GDM1 (cell line): ENCODE results near the gene ZNF669.

Experiments
- DNase-seq: peaks from one replicate; lab custom pipeline; 2025; lab: John Stamatoyannopoulos, UW

The ZNF669 gene

DNA sequence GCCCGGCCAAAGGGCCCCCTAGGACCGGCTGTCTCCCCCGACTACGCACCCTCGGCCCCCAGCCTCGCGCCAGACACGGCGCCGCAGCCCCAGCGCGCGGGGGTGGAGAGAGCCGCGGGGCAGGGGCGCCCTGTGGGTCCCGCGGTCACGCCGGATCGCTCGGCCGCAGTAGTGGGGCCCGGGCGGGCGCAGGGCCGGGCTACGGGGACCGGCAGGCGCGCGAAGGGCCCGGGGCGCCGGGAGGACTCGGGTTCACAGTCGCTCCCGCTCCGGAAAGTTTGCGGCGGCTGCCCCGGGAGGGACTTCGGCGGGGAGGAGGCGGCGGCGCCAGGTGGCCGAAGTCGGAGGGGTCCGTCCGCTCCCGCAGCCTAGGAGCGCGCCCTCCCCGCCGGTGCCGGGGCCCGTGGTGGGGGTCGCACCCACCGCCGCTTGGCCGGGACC, 7.1 kb upstream of the ZNF669 start:
- no peak for DNase-seq

DNA sequence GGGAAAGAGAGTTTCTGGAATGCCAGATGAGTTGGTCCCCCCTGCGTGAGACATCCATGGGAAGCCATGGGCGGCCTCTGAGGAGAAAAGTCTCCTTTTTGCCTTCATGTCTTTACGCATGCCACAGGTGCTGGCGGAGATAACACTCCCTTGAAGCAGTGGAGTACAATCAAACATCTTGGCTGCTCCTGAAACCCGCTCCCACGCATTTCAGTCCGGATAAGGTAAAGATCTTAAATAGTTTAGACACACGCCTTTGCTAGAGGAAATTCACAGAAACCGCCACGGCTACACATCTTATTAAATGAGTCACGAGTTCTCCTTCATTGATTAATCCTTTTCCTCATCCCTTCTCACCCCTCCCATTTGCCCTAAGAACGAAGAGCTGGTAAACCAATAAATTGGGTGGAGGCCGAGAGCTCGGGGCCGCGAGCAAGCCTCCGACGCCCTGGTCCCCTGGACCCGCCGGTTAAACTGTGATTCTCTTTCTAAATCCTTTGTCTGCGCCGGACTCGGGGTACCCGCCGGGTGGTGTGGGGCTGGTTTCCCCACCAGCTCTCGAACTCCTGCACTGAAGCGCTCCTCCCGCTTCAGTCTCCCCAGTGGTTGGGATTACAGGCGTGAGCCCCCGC, 6.6 kb upstream of the ZNF669 start:
- no peak for DNase-seq

DNA sequence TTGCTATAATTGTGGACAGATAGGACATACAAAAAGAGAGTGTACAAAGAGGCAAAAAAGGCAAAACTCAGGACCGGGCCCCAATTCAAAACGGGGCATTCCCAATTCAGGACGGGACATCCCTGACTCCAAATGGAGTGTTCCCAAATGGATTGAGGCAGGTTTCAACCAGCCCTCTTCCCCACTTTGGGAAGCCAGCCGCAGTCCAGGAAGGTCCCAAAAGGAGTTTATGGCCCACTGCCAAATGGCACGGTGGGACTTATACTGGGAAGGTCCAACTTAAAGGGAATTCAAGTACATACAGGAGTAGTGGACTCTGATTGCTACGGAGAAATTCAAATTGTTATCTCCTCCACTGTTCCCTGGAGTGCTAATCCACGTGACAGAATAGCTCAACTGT, 3.5 kb upstream of the ZNF669 start:
- DNase-seq: no peak

DNA sequence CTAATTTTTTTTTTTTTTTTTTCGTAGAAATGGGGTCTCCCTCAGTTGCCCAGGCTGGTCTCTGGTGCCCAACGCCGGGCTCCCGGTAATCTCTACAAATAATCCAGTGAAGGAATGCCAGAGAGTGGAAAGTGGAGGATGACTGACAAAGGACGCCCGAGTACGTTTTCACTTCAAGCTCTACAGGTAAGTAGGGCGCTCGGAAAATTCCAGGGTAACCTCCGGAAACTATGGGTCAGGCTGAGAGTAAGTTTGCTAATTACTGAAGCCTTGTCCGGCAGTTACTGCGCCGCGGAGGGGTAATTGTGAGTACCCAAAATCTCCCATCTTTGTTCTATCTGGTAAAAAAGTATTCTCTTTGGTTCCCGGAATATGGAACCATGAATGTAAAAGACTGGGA, 1.8 kb upstream of the ZNF669 start:
- DNase-seq: no peak

DNA sequence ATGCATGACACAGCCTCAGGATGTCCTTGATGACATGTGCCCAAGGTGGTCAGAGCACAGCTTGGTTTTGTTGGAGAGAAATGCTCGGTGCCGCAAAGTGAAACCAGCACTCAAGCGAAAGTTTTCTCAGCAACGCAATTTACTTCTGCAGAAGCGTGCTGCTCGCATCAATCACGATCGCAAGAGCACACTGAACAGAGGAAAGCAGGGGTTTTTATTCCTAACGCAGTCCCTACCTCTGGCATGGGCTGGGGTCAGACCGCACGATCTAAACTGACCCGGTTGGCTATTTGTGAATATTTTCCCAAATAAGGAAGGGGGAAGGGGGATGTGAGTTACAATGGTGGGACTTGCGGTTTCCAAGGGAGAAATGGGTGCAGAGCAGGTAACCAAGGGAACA, 809 bp upstream of the ZNF669 start:
- DNase-seq: no peak

DNA sequence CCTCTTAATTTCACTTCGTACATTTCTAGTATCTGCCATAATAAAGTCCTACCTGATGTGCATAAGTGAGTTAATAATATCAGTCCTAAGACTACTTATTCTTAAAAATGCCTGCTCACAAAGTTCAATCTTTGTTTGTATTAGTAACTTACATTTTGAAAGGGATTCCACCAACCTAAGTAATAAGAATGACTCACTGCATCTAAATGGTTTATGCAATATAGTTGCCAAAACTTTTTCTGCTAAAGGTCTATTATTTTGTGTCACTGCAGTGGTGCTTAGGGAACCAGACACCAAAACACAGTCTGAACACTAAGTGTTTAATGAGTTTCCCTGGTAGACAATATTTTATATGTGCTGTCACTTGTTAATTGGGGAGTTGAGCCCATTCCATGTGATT, 1.8 kb downstream of the ZNF669 start:
- no peak for DNase-seq

DNA sequence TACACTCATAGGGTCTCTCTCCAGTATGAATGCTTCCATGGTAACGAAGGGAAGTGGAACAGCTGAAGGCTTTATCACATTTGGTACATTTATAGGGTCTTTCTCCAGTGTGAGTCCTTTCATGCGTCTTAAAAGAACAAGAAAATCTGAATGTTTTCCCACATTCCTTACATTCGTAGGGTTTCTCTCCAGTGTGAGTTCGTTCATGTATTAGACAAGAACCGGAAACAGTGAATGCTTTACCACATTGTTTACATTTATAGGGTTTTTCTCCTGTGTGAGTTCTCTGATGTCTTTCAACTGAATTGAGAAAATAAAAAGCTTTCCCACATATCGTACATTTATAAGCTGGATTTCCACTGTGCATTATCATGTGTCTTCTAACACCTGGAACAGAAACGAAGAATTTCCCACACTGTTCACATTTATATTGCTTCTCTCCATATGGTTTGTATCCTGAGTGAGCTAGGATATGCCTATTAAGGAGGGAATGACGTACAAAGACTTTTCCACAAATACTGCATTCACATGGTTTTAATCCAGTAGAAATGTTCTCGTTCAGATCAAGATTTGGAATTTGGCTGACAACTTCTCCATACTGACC, 3.4 kb downstream of the ZNF669 start:
- DNase-seq: no peak

DNA sequence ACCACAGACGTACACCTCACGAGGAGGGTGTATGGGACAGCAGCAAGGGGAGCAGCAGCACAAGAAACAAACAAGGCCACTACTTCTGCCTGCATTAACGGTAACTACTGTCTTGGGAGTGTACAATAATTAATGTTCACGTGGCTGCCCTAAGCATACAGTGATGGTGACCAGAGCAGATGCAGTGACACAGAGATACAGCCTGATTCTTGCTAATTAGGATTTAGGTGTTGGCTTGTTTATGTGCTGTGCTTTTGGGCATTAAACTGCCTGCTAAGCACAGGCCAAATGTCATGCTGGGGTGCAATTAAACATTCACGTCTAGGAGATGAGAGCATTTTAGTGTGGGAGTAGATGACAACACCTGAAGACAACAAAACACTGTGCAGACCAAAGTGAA, 7.2 kb downstream of the ZNF669 start:
- DNase-seq: no peak

DNA sequence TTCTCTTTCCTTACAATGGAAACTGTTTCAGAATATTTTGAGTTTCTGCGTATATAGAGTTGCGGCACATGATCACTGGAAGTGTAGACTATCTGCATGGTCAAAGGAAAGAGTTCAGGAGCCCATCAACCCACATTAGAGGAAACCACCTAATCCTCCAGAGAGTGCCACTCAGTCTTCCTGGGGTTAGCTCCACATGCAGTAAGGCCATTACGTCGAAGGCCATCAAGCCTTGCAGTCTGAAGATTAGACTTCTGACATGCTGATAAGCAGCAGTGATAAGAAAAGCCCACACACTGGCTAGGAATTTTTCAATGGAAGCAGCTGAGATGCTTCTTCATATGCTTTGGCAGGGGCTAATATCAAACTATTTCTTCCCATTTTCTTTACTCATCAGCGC, 7.6 kb downstream of the ZNF669 start:
- DNase-seq: no peak

DNA sequence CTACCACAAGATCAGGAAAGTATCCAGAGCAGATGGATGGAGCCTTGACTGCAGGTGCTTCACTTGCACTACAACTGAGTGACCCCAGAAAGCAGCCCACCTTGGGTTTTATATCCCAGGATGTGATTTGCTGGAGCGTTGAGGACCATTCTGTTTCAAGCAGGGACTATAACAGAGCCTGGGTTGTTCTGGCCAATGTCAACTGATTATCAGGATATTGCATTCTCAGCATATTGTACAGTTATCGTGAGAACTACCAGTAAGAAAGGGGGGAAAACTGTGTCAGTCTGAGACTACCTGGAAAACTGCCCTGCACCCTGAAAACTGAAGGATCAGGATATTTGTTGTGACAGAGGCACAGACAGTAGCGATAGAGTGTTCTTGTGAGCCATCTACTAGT, 8.0 kb downstream of the ZNF669 start:
- DNase-seq: no peak

DNA sequence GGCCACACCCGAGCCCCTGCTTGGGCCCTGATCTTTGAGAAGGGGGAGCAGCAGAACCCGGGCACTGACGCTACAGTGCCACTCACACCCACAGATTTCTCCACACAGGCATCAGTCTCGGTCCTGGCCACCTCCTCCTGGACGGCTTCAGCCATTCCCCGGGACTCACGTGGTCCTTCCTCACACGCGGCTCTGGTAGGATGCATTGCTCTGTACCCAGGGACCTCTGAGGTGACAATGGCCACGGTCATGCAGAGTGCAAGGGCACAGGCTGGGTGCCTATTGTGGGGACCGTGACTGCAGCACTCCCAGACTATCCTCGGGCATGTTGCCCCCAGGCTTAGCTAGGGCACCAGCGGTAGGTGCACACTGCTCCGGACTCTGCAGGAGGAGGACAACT, 13.7 kb downstream of the ZNF669 start:
- no peak for DNase-seq

DNA sequence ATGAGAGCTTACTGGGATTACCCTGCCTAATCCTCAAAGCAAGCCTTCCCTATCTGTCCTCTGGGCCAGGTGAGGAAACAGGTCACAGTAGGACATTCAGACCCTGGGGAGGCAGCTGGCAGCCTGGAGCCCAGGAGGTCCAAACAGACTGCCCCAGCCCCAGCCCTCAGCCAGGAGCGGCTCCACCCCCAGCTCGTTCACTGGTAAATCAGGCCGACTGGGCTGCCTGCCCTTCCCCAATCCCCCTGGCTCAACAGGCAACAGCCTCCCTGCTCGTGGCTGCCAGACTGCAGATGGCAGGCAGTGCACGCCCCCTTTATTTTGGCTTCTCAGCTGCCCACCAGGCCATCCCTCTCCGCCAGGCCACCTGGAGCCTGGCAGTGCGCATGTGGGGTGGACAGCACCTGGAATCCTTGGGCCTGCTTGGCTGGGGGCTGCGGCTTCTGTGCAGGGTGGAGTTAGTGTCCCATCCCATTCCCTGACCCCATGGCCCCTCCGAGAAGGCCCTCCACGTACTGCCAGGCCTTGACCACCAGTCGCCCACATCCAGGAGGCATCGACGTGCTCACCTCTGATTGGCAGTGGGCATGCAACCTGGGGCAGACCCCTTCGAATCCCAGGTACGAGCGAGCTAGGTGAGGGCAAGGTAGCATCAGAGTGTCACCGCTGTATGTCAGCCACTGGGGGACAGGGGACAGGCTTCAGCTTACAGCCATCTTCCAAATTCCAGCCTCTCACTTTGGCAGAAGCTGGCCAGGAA, 14.4 kb downstream of the ZNF669 start:
- DNase-seq: no peak

DNA sequence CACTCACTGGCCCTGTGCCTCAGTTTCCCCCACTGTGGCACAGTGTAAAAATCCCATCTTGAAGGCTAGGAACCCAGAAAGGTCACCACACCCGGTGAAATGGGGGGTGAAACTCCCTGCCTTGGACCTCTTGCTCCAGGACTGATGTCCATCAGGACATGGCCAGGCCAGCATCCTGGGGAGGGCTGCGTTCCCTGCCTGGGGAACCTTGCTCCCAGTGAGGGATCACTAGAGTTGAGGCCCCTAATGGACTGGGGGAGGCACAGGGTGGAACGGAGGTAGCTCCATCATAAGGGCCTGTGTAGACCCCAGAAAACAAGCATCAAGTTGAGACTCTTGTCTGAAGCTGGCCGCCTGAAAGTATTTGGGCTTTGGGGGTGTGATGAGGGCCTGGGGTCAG, 15.2 kb downstream of the ZNF669 start:
- no peak for DNase-seq

DNA sequence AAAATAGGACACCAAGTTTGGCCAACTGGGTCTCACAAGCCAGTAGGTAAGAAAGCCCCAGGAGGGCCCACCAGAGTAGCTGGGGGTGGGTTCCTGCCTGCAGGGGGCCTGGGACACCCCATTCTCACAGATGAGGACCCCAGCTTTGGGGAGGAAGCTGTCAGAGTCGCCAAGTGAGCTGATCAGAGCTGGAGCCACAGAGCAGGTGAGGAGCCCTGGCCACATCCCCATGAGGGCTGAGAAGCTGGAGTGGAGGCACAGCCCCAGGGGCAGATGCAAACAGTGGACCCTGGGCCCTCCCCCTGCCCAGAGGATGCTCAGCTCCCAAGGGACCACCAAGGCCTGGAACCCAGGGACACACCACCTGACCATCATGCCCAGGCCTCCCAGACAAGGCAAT, 16.9 kb downstream of the ZNF669 start:
- no peak for DNase-seq

DNA sequence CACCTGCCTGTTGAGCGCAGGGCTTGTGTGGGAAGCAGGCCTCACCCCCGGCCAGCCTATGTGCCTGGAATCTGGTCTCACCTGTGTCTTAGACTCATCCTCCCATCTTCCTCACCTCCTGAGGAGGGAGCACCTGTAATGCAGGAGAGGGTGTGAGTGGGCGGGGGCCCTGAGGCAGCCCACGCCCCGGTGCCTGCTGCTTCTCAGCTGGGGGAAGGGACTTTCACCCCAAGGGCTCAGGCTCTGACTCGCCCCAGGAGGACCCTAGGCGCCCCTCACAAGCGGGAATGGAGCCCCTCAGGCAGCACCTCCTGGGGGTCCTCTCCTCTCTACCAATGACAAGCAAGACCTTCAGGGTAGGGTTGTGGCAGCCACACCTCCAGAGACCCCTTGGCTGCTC, 18.8 kb downstream of the ZNF669 start:
- DNase-seq: no peak

DNA sequence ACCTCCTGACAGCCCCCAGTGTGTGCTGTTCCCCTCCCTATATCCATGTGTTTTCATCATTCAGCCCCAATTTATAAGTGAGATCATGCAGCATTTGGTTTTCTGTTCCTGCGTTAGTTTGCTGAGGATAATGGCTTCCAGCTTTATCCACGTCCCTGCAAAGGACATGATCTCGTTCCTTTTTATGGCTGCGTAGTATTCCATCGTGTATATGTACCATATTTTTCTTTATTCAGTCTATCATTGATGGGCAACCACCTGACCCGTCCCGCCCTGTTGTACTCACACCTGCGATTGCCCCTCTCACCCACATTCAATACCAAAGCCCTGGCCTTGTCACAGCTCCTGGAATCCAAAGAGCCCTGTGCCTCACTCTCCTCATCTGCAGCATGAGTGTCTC, 19.4 kb downstream of the ZNF669 start:
- DNase-seq: no peak

DNA sequence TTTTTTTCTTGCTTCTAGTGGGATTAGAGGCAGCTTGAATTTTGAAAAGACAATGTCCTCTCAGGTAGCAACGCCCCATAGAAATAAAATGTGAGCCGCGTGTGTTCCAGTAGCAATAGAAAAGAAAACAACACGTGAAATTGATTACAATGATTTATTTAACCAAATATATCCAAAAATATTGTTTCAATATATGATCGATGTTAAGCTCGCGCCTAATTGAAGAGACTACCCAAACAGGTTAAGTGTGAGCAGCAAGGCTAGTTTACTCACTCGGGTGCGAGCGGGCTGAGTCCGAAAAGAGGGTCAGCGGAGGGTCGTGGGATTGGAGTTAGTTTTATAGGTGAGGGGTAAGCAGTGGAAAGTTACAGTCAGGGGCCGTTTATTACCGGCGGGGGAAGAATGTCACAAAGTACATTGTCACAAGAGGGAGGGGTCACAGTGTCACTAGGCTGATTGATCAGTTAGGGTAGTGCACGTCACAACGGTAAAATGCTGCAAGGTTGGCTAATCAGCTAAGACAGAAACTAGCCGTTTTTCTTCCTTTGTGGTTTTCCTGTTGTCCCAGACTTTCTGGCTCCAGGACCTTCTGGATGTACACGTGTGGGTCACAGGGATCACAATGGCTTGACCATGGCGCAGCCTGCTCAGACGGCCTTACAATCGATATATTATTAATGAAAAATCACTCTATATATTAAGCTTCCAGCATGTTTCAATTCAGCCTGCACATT, 24.8 kb downstream of the ZNF669 start:
- no peak for DNase-seq

DNA sequence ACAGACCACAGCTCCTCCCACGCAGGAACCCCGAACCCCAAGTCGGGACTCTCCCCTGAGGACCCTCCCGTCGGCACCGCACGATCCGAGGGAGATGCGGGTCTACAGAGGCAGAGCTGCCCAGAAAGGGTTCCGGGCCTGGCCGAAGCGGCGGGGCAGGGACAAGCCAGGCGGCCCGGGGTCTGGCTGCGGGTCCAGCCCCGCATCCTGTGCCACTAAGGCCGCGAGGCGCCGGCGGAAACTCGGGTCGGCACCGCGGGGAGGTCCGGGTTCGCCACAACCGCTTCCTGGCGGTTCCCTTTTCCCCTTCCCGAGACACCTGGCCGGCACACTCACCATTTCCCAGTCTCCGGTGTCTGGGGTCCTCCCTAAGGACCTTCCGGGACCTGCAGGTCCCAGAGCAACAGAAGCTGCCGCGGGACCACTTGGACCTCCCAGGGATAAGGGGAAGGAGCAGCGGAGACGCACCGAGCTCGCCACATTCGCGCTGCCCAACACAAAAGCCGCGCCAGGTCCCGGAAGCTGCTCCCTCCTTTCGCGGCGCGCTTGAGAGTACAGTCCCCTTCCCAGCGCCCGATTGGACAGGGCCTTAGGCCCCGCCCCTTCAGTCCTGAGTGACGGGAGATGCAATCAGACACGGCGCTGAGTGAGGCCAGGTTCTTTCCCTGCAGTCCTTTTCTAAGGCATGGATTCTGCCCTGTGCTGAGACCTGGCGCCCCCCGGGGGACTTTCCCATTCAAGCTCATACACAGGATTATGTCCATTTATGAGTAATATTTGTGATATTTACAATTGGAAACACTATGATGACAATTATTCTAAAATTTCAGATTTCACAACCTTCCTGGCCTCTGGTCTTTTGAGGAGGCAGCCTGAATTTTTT, 25.7 kb downstream of the ZNF669 start, which contains the start of gene ZNF670:
ZNF670 (minus strand) TSS at position 554 of the 883 bp plus-strand sequence; CDS start at position 339, 215 bp downstream.
- peak; percentile 86 for DNase-seq

DNA sequence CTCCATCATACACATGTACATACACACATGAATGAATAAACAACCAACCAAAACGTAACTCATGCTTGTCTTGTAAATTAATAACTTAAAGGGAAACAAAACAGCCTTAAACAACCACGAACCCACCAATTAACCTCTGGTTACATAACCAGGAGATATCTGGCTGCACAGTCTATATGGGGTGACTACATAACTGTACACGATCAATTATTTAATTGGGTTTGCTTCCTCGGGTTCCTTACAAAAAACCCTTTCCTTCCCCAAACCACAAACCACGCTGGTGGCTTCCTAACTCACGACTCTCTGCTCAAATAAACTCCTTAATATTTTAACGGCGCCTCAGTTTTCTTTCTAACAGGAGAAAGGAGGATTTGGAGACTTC, 26.3 kb downstream of the ZNF669 start:
- no peak for DNase-seq

DNA sequence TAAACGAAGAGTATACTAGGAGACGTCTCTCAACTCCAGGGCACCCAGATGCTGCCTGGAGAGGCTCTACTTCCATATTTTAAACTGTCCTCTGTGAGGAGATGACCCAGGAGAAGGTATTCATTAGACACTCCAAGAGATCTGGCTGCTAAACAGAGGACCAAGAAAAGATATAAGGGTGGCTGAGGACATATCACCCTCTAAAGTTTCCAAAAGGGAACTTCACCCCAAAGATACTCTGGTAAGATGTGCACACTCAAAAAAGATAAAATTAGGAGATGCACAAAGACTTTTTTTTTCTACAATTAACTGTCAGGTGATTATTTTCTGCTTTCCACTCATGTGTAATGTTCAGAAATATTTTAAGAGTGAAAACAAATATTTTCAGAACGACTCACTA, 26.9 kb downstream of the ZNF669 start:
- no peak for DNase-seq

DNA sequence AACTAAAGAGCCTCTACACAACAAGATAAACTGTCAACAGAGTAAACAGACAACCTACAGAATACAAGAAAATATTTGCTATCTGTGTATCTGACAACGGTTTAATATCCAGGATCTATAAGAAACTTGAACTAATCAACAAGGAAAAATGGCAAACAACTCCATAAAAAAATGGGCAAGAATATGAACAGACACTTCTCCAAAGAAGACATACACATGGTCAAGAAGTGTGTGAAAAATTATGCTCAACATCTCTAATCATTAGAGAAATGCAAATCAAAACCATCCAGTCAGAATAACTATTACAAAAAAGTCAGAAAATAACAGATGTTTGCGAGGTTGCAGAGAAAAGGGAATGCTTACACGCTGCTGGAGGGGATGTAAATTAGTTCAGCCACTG, 33.5 kb downstream of the ZNF669 start:
- no peak for DNase-seq

DNA sequence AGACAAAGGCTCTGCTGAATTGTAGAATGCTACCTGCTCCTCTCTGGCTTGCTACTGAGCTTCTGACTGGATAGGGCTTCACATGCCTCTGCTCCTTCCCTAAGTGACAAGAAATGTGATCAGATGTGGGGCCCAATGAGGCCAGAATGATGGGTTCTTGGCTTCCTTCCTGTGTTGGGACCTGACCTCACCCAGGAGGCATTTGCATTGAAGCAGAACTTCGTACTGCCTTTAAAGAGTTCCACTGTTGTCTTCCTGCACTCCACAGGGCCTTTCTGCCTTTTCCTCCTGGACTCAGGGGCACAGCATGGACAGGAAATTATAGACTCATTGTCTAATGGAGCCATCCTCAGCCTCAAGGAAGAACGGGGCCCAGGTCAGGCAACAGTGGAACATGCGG, 39.9 kb downstream of the ZNF669 start:
- DNase-seq: no peak
